ENCODE results near the gene USP9X.

DNA sequence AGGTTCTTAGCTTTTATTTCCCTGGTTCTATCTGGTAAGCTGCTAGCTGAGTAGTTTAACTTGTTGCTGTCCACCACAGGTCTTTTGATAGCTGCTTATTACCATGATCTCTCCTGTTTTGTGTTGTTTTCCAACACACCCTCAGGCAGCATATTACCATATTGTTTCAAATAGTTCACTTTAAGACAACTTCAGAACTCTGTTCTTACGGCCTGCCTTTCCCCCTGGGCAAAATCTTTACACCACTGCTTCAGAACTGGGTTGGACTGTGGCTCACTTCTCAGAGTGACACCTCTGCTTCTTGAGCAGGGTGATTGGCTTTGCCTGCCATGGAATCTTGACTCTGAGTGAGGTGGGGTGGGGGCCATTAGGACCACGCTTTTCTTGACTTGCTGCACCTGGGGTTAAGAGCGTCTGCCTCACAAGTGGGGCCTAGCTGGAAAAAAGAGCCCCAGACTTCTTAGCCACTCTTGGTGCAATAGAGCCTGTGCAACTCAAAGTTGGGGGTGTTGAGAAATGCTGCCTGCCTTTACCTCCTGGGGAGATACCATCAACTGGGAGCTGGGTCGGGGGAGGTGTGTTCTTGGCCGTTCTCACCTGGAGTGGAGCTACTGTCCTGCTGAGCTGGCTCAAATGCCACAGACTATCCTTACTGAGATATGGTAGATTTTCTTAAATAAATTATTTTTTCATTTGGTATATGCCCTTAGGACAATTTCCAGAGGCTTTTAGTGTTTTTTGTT is 23.4 kb downstream of the USP9X start:
- TF ChIP-seq, protein P1, sequence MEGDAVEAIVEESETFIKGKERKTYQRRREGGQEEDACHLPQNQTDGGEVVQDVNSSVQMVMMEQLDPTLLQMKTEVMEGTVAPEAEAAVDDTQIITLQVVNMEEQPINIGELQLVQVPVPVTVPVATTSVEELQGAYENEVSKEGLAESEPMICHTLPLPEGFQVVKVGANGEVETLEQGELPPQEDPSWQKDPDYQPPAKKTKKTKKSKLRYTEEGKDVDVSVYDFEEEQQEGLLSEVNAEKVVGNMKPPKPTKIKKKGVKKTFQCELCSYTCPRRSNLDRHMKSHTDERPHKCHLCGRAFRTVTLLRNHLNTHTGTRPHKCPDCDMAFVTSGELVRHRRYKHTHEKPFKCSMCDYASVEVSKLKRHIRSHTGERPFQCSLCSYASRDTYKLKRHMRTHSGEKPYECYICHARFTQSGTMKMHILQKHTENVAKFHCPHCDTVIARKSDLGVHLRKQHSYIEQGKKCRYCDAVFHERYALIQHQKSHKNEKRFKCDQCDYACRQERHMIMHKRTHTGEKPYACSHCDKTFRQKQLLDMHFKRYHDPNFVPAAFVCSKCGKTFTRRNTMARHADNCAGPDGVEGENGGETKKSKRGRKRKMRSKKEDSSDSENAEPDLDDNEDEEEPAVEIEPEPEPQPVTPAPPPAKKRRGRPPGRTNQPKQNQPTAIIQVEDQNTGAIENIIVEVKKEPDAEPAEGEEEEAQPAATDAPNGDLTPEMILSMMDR (IDR thresholded peaks at IDR 0.05; ENCODE audit: low read depth, low read length) = no peak
- no peak for TF ChIP-seq EZH2phosphoT487 (IDR thresholded peaks at IDR 0.05; ENCODE audit: low read depth)
